ENCODE data around the gene TPST2.
A peak's percentile ranks its signal among the peaks of the same experiment; 100 is the strongest.
"Not testable (repeated sequence)": the region's sequence is repeated elsewhere in the genome, so short reads cannot be mapped to it uniquely, and the experiment has no call there.

TPST2 gene

DNA sequence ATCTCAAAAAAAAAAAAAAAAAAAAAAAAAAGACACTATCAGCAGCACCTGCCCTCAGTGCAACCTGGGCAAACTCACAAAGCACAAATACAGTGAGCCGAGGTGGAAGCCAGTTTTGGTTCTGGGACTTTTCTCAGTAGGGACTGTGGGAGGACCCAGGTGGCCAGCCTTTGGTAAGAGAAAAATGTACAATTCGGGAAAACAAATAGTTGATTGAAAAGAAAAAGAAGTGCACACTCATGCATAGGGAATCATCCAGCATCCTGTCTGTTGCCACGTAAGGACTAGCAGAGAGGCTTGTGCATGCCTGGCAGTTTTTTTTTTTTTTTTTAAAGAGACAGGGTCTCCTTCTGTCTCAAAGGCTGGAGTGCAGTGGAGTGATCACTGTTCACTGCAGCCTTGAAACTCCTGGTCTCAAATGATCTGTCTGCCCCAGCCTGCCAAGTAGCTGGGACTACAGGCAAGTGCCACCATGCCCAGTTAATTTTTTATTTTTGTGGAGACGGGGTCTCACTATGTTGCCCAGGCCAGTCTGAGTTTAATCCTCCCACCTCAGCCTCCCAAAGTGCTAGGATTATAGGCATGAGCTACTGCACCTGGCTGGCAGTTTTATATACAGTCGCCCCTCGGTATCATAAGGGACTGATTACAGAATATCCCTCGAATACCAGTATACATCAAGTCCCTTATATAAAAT, 36.7 kb downstream of the TPST2 start:
- no peak for DNase-seq

DNA sequence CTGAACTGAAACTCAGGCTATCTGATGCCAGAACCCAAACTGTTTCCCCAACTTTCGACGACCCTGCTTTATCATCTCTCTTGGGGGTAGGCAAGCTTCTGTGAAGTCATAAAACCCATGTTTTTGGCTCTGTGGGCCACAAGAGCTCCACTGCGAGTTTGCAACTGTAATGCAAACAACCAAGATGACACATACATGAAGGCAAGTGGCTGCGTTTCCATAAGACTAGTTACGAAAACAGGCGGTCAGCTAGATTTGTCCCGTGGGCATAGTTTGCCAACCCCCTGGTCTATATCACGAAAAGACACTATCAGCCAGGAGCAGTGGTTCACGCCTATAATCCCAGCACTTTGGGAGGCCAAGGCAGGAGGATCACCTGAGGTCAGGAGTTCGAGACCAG, 37.5 kb downstream of the TPST2 start:
- DNase-seq = no peak

DNA sequence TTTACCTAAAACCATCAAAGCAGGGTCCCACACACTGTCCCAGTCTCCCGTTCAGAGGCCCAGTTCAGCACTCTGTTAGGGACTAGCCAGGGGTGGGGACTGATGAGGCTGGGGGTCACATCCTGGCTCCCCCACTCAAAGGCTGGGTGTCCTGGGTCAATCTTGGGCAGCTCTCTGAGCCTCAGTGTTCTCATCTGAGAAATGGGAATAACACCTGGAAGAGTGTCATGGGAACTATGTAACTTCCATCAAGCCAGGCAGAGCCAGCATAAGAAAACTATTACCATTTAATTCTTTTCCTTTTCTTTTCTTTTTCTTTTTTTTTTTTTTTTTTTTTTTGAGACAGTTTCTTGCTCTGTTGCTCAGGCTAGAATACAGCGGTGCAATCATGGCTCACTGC, 38.4 kb downstream of the TPST2 start:
- DNase-seq = no peak

DNA sequence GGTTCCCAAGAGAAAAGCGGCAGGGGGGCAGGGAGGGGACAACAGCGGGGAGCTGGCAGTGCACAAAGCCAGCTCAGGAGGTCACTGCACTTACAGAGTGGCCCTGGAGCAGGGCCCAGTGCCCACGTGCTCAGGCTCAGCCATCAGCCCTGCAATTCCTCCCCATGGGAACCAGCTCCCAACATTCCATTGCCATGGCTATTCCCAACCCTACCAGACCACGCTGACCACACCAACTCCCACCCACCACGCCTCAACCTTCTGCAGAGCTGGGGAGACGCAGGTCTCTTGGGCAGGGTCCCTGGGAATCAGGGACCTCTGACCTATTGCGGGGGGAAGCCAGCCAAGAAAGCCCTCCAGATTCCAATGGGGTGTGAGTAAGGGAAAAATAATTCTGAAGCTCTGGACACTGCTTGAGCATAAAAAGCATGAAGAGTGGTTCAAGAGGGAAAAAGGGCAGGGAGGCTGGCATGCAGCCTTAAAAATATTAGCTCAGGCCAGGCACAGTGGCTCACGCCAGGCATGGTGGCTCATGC, 39.4 kb downstream of the TPST2 start:
- DNase-seq = no peak

DNA sequence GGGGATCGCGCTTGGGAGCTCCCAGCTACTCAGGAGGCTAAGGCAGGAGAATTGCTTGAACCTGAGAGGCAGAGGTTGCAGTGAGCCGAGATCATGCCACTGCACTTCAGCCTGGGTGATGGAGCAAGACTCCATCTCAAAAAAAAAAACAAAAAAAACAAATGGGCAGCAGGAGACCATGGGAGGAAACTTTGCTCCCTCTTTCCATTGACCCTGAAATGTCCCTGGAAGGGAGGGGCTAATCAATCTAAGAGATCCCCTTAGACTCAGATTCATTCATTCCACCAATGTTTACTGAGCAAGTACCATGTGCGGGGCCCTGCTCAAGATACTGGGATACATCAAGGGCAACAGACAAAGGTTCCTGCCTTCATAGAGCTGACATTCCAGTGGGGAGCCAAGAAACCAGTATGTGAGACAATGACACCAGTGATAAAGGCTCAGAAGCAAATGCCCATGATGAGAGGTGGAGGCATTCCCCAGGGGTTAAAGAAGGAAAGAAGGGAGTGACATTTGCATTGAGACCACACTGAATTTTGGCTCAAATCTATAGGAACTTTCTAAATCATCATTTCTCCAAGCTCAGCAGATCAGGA, 39.9 kb downstream of the TPST2 start:
- no peak for DNase-seq

DNA sequence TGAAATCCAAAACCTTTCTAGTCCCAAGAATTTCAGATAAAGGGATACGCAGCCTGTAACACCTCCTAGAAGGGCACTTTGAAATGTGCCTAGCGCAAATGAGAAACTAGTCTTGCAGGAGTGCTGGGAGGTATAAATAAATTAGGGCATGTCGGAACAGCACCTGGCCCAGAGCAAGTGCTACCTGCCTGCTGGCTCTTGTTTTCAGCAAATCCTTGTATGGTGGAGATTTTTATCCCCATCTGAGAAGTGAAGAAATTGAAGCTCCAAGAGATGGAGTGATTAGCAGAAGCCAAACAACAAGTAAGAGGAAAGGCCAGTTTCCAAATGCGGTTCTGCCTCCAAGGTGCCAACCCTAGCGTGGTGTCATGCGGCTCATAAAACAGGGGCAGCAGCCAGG, 40.9 kb downstream of the TPST2 start:
- DNase-seq = no peak

DNA sequence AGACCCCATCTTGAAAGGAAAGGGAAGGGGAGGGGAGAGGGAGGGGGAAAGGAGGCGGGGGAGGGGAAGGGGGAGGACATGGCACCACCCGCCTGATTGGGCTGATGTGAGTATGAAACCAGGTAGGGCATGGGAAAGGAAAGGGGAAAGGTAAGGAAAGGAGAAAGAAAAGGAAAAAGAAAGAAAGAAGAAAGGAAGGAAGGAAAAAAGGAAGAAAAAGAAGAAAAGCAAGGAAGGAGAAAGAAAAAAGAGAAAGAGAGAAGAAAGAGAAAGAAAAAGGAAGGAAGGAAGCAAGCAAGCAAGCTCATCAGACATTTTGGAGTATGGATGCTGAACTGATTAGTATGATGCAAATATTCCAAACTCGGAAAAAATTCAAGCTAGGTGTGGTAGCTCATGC, 41.6 kb downstream of the TPST2 start:
- no peak for DNase-seq

DNA sequence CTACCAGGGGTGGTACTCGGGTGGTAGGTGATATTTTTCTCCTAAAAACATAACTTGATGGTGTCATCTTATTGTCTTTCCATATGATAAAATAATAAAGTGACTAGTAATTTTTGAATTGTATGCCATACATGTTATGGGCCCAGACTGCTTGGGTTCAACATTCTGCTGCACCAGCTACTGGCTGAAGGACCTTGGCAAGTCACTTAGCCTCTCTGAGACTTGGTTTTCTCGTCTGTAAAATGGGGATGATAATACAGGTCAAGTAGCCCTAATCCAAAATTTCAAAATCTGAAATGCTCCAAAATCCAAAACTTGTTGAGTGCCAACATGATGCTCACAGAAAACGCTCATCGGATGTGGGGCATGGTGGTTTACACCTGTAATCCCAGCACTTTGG, 42.1 kb downstream of the TPST2 start:
- no peak for DNase-seq

DNA sequence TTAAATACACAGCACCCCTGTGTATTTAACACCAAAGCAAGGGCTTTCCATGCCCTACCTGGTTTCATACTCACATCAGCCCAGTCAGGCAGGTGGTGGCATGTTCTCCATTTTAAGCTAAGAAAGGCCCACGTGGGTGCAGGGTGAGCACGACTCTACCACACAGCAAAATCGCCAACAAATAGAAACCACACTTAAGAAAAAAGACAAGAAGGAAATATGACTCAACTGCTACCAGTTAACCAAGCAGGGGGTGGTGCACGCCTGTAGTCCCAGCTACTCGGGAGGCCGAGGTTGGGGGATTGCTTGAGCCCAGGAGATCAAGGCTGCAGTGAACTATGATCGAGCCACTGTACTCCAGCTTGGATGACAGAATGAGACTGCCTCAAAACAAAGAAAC, 42.5 kb downstream of the TPST2 start:
- DNase-seq = no peak

DNA sequence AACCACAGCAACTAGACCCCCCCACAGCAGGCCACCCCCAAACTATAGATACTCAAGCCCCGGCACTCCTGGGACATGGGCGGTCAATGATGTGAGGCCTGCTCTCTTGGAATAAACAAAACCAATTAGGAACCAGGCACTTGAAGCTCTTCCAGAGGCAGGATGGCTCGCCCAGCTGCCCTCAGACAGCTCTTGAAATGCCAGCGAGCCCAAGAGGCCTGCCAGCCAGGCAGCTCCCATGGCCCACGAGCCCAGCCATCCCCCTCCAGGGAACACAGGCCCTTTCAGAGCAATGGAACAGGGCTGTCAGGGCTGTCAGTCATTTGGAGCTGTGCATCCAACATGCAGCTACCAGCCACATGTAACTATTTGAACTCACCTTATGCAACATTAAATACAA, 43.6 kb downstream of the TPST2 start:
- peak; percentile 43 for DNase-seq

DNA sequence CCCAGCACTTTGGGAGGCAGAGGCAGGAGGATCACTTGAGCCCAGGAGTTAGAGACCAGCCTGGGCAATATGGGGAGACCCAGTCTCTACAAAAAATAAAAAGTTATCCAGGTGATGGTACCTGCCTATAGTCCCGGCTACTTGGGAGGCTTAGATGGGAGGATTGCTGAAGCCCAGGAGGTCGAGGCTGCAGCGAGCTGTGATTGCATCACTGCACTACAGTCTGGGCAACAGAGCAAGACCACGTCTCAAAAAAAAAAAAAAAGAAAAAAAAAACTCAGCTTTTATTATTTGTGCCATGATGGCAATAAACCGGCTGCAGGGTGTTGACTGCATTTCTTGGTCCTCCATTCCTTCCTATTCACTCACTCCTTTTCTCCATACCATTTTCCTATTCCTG, 44.1 kb downstream of the TPST2 start:
- DNase-seq = no peak

DNA sequence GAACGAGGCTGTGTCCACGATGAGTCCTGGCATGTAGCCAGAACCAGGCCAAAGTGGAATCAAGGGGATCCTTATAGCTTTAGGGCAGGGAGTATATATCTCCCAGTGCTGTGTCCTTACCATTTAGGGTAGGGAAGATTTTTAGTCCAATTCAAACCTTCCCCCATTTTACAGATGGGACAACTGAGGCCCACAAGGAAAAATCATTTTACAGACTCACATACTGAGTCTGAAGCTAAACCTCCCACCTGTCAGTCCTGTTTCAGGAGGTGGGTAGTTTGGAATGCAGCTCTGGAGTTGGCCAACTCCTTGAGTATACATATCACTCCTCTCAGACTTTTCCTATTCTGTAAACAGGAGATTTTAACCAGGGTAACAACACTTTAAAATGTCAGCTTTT, 44.5 kb downstream of the TPST2 start:
- DNase-seq = no peak

DNA sequence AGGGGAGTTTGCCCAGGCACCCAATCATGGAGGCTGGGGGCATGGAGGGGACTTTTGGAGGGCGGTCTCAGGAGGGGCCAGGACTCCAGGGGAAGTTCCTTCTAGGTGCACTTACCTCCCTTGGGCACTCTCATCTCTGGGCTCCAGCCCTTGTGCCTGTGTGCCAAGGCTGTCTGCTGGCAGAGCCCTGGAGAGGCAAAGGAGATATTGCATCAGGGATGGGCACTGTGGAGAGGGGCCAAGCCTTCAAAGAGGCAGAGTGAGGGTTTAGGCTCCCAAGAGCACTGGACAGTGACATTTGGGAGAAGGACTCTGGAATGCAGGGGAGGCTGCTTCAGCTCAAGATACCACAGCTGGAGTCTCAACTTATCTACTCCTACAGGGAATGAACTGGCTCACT, 45.4 kb downstream of the TPST2 start:
- DNase-seq = no peak

DNA sequence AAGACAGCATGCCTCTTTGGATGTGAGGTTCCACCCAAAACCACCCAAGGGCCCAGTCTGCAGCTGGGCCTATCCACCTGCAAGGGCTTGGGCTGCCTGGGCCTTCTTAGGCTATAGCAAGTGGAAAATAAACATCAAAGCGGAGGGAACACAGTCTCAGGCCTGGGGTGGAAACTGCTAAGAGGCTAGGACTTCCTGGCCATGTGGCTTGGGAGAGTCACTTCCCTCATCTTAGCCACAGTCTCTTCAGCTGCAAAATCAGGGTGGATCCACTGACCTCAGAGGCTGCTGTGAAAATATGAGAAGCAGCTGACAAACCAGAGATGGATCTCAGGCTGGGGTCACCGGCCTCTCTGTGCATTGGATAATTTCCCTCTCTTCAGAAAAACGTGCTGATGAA, 47.1 kb downstream of the TPST2 start:
- no peak for DNase-seq

DNA sequence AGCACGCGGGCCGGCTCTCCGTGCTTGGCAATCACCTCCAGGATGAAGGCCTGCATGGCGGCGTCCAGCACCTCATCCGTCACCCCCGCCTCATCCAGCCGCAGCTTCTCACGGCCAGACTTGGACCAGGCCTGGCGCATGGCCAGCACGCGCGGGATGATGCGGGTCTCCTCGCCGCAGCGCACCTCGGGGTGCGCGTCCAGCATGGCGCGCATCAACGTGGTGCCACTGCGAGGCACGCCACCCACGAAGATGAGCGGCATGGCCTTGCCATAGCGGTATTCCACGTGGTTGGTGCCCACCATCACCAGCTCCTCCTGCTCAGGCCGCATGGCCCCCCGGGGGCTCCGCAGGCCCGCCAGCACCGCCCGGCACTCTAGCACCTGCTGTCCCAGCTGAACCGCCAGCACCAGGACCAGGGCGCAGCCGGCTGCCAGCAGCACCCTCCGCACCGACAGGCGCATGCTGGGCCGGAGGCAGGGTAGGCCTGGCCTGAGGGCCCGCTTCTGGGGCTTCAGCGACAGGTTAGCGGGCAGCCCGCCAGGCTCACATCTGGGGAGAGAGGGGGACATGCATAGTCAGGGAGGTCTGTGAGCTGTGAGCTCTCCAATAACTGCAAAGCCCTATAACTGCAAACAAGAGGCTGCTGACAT, 48.6 kb downstream of the TPST2 start:
- DNase-seq = no peak

DNA sequence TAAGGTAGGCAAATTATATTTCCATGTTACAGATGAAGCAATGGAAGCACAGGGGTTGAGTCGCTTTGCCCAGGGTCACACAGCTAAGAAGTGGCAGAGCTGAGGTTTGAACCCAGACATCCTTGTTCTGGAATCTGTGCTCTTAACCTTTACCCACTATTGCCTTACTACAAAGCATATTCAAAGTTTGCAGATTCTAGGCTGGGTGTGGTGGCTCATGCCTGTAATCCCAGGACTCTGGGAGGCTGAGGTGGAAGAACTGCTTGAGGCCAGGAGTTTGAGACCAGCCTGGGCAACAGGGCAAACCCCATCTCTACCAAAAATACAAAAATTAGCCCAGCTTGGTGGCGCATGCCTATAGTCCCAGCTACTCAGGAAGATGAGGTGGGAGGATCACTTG, 49.8 kb downstream of the TPST2 start:
- DNase-seq = no peak

DNA sequence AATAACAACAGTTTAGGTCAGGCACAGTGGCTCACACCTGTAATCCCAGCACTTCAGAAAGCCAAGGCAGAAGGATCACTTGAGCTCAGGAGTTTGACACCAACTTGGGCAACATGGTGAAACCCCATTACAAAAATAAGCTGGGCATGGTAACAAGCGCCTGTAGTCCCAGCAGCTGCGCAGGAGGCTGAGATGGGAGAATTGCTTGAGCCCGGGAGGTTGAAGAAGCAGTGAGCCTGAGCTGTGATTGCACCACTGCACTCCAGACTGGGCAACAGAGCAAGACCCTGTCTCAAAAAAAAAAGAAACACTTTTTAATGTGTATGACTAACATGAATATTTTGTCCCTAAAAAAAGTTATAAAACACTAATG, 53.2 kb downstream of the TPST2 start:
- no peak for DNase-seq

DNA sequence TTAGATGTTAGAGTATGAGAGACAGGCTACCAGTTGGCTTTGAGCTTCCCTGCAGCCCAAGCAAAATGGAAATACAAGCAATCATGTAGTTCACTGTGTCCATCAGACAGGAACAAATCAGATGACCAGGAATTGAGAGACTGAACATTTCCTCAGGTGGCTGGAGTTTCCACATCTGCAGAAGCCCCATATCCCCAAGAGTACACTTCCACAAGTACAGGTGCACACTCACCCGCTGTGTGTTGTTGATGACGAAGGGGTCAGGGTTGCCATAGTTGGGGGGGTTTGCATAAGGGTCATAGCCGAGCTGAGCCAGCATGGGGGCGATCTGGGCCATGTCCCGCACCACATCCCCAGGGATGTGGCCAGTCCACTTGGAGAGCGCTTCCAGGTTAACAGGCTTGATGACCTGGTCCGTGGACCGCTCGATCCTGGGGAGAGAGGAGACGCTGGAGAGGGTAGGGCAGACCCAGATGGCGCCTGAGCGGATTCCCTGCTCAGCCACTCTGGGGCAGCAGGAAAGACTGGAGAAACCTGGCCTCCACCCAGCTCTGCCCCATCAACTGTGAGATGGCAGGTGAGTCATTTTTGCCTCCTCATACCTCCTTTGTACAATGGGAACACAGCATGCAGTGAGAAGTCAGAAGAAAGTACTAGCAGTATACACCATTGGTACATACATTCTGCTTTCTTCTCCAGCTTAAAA, 53.7 kb downstream of the TPST2 start:
- no peak for DNase-seq

DNA sequence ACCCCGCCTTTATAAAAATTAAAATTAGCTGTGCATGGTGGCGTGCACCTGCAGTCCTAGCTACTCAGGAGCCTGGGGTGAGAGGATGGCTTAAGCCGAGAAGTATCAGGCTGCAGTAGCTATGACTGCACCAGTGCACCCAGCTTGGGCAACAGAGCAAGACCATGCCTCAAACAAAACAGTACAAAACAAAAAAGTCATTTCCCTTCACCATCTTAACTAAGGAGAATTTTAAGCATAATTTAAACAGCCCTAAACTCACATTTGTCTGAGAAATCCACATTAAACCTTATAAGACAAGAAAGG, 54.4 kb downstream of the TPST2 start:
- DNase-seq = no peak

DNA sequence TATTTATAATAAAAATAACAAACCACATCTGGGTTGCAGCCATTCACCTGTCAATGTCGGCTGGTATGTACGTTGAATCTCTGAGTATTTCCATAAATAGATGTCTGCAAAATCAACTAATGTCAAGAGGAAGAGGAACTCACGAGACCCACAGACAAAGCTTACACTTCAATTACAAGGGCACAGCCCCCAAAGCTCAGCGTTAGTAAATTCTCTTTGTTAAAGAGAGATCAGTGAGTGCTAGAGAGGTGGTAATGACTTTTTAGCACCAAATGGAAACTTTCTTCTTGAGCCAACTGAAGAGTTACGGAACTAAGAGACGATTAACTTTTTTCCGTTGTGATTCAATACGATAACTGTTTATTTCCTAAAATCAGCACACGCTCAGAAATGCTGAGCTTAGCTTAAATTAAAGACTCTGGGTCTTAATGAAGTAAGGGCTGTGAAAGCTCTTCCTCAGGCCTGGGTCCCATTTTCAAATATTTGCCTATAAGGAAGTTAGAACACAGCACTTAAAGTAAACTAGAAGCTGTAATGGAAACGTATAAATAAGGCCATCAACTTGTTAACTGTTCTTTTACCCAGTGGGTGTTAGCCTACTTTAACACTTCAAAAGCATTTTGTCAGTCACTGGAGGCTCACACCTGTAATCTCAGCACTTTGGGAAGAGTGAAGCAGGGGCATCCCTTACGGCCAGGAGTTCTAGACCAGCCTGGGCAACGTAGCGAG, 54.9 kb downstream of the TPST2 start:
- DNase-seq = no peak

DNA sequence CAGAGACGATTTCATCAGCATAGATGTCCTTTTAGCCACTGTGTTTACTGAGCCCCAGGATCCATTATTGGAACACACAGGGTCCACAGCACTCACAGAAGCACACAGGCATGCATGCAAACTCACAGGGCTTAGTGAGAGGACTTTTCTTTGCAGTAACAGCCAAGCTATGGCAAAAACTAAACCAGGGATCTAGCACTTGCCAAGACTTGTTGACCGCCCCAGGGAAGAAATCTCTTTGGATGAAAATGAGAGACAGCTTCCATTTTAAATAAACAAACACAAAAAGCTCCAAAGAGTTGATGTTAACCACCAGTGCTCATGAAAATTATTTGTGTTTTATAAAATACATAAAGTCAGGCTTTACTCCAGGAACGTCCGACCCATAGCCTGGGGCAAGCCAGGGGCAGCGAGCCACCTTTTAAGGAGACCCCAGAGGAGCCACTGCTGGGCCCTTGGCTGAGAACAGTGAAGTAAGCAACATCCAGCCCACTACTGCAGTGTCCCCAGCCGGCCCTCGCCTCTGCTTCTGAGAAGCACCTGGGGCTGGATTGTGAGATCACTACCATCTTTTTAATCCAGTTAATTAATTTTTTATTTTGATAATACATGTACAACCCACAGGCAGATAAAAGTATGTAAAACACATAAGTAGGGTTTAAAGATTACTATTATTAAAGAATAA, 55.6 kb downstream of the TPST2 start:
- DNase-seq = no peak

DNA sequence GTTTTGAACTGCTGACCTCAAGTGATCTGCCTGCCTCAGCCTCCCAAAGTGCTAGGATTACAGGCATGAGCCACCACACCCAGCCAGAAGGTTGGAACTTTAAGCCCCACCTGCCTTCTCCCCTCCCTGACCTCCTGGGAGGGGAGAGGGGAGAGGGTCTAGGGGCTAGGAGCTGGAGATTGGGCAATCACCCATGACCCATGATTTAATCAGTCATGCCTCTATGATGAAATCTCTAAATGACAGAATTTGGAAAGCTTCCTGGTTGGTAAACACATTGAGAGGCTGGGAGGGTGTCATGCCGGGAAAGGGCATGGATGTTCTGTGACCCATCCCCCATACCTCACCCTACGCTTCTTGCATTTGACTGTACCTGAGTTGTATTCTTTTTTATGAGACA, 60.6 kb downstream of the TPST2 start:
- no peak for DNase-seq

DNA sequence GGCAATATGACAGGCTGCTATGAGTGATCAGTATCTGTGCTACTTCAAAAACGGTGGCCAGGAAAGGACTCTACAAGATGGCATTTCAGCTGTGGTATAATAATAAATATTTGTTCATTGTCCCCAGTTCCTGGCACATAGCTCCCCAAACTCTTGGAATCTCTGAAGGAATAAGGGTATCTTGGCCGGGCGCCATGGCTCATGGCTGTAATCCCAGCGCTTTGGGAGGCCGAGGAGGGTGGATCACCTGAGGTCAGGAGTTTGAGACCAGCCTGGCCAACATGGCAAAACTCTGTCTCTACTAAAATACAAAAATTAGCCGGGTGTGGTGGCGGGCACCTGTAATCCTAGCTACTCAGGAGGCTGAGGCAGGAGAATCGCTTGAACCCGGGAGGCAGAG, 61.4 kb downstream of the TPST2 start:
- not testable (repeated sequence) for DNase-seq

Data from NCI-H510A (cell line).